HepG2 (cell line): ENCODE measurements around the gene SLC35A2. TPM values are rescaled to one million over a fixed set of nuclear protein-coding genes. Genes with fewer than 3 reads are reported as not detected.
A peak's percentile ranks its signal among the peaks of the same experiment; 100 is the strongest.

Source experiments
- FOXA1 ChIP-seq, 2 experiments: fragments of 450-650 bp in 1 of 2; sonication (generic) in 1 of 2; formaldehyde crosslinking in 1 of 2; IDR thresholded peaks; 2 replicates each; pipeline versions ENCODE4 v1.4.0 to v1.6.1; 2016 to 2020; ENCODE audit warnings: missing genetic modification reagents in 1 of 2
- GLI4 ChIP-seq: sonication (generic); formaldehyde crosslinking; IDR thresholded peaks from 2 replicates; pipeline ENCODE4 v1.5.1; 2020; ENCODE audit warnings: missing genetic modification reagents, mild to moderate bottlenecking, moderate library complexity, borderline replicate concordance
- KAT8 ChIP-seq: IDR thresholded peaks from 2 replicates; pipeline ENCODE4 v1.6.1; 2016; ENCODE audit warnings: missing genetic modification reagents, missing compliant biosample characterization
- MAFF ChIP-seq: IDR thresholded peaks from 2 replicates; pipeline ENCODE4 v1.6.1; 2011; ENCODE audit warnings: low read depth, low read length, improper control_type of control experiment
- NCOA1 ChIP-seq: sonication (generic); formaldehyde crosslinking; IDR thresholded peaks from 2 replicates; pipeline ENCODE4 v1.9.0; 2021; ENCODE audit warnings: missing genetic modification reagents
- PLRG1 ChIP-seq: fragments of 450-650 bp; conservative IDR thresholded peaks from 2 replicates; pipeline ENCODE4 v1.6.1; 2016
- POLR2AphosphoS2 ChIP-seq: IDR thresholded peaks from 2 replicates; pipeline ENCODE4 v1.6.1; 2011; ENCODE audit warnings: low read depth, low read length, improper control_type of control experiment
- SALL2 ChIP-seq: sonication (generic); formaldehyde crosslinking; IDR thresholded peaks from 2 replicates; pipeline ENCODE4 v1.8.1; 2023; ENCODE audit warnings: mild to moderate bottlenecking, missing genetic modification reagents, inconsistent platforms
- SOX13 ChIP-seq, 3 experiments: fragments of 450-650 bp in 1 of 3; sonication (generic) in 1 of 3; formaldehyde crosslinking in 1 of 3; IDR thresholded peaks in 2 of 3; conservative IDR thresholded peaks in 1 of 3; 2 replicates each; pipeline versions ENCODE4 v1.5.0 to v1.6.1; 2016 to 2020; ENCODE audit warnings: antibody characterized with exemption in 1 of 3, mild to moderate bottlenecking in 1 of 3, missing compliant biosample characterization in 1 of 3, missing genetic modification reagents in 1 of 3, moderate library complexity in 1 of 3
- TCF7 ChIP-seq: sonication (generic); IDR thresholded peaks from 2 replicates; pipeline ENCODE4 v1.6.1; 2016; ENCODE audit warnings: antibody characterized with exemption, low read depth
- ZNF225 ChIP-seq: sonication (generic); formaldehyde crosslinking; IDR thresholded peaks from 2 replicates; pipeline ENCODE4 v1.4.0; 2020; ENCODE audit warnings: mild to moderate bottlenecking, missing genetic modification reagents
- ZNF3 ChIP-seq: IDR thresholded peaks from 2 replicates; pipeline ENCODE4 v1.7.0; 2017; ENCODE audit warnings: inconsistent platforms
- ZNF552 ChIP-seq: sonication (generic); formaldehyde crosslinking; IDR thresholded peaks from 2 replicates; pipeline ENCODE4 v1.9.0; 2022; ENCODE audit warnings: missing genetic modification reagents, mild to moderate bottlenecking, borderline replicate concordance
- ZNF7 ChIP-seq: IDR thresholded peaks from 2 replicates; pipeline ENCODE4 v1.6.1; 2016; ENCODE audit warnings: missing biosample characterization, missing genetic modification reagents
- polyA plus RNA-seq, 8 experiments: library from polyadenylated mRNA; depleted of rRNA in 3 of 8; stranded (reverse) in 7 of 8; unstranded in 1 of 8; fragments of >200 nt; fragmentation: Illumina TruSeq in 4 of 8; extraction: Trizol in 4 of 8; gene quantifications; 2 replicates each; pipeline versions ENCODE4 v1.2.1 to v1.2.3, GENCODE V29; 2011 to 2016; ENCODE audit warnings: low read depth in 4 of 8, missing spikeins in 1 of 8, mixed read lengths in 1 of 8; ENCODE audit not compliant: insufficient read depth in 1 of 8
- total RNA-seq, 5 experiments: library from RNA; depleted of rRNA; stranded (reverse); fragments of >200 nt; fragmentation: Illumina TruSeq; extraction: Trizol; gene quantifications; 2 replicates each; pipeline ENCODE4 v1.2.3, GENCODE V29; 2016; ENCODE audit warnings: low read depth in 1 of 5
- TF ChIP-seq, protein P1 (sequence below): sonication (generic); formaldehyde crosslinking; IDR thresholded peaks from 2 replicates; pipeline ENCODE4 v1.5.0; 2020; ENCODE audit warnings: mild to moderate bottlenecking, missing genetic modification reagents
- TF ChIP-seq, protein P2 (sequence below): sonication (generic); formaldehyde crosslinking; IDR thresholded peaks from 2 replicates; pipeline ENCODE4 v1.4.0; 2020; ENCODE audit warnings: missing genetic modification reagents, borderline replicate concordance
- TF ChIP-seq, protein P3 (sequence below): IDR thresholded peaks from 2 replicates; pipeline ENCODE4 v1.6.1; 2016; ENCODE audit warnings: mild to moderate bottlenecking, missing biosample characterization, missing genetic modification reagents
- TF ChIP-seq, protein P4 (sequence below): sonication (generic); formaldehyde crosslinking; IDR thresholded peaks from 2 replicates; pipeline ENCODE4 v1.4.0; 2020; ENCODE audit warnings: missing genetic modification reagents
- TF ChIP-seq, protein P5 (sequence below): sonication (generic); formaldehyde crosslinking; IDR thresholded peaks from 2 replicates; pipeline ENCODE4 v1.4.0; 2020; ENCODE audit warnings: missing genetic modification reagents
- TF ChIP-seq, protein P6 (sequence below): sonication (generic); formaldehyde crosslinking; IDR thresholded peaks from 2 replicates; pipeline ENCODE4 v1.4.0; 2020; ENCODE audit warnings: mild to moderate bottlenecking, missing genetic modification reagents

The SLC35A2 gene
- total and polyA plus RNA-seq, 2 of the 13 experiments (the other 11 are each of a cell fraction or from before 2014, with no cell fraction given): 32.1 to 40.8 TPM

DNA sequence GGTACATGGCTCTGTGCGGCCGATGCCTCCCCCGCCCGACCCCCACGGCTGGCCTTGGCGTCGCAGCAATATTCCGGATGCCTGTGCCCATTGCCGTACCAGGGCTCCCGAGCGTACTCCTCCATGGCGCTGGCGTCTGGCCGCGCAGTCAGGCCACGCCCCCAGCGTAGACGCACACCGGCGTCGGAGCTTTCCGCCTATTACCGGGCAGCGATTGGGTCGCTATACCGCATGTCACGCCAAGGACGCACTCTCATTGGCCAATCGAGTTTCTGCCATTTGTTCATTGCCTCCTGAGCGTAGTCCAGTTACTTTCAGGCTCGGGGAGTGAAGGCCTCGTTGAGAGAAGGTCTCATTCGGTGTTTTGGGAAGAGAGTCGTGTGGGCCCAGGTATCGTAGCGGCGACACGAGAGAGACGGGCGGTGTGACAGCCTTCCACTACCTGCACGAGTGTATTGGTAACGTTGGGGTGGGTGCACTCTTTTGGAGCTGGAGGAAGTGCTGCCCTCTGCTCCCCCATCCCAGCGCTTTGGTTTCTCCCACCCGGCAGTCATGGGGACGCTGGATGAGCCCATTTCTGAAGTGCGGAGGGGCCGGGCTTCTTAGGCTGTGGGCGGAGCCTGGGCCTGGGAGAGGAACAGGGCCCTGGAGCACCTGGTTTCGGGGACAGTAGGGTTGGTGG, 13.7 kb downstream of the SLC35A2 start, which contains the start of the genes PQBP1 and TIMM17B (continued):
- TF ChIP-seq, protein P1, sequence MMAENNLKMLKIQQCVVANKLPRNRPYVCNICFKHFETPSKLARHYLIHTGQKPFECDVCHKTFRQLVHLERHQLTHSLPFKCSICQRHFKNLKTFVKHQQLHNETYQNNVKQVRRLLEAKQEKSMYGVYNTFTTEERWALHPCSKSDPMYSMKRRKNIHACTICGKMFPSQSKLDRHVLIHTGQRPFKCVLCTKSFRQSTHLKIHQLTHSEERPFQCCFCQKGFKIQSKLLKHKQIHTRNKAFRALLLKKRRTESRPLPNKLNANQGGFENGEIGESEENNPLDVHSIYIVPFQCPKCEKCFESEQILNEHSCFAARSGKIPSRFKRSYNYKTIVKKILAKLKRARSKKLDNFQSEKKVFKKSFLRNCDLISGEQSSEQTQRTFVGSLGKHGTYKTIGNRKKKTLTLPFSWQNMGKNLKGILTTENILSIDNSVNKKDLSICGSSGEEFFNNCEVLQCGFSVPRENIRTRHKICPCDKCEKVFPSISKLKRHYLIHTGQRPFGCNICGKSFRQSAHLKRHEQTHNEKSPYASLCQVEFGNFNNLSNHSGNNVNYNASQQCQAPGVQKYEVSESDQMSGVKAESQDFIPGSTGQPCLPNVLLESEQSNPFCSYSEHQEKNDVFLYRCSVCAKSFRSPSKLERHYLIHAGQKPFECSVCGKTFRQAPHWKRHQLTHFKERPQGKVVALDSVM (CRISPR knock-in tag): no peak
- no peak for TF ChIP-seq ZNF552 (CRISPR knock-in tag)
- TF ChIP-seq, protein P2, sequence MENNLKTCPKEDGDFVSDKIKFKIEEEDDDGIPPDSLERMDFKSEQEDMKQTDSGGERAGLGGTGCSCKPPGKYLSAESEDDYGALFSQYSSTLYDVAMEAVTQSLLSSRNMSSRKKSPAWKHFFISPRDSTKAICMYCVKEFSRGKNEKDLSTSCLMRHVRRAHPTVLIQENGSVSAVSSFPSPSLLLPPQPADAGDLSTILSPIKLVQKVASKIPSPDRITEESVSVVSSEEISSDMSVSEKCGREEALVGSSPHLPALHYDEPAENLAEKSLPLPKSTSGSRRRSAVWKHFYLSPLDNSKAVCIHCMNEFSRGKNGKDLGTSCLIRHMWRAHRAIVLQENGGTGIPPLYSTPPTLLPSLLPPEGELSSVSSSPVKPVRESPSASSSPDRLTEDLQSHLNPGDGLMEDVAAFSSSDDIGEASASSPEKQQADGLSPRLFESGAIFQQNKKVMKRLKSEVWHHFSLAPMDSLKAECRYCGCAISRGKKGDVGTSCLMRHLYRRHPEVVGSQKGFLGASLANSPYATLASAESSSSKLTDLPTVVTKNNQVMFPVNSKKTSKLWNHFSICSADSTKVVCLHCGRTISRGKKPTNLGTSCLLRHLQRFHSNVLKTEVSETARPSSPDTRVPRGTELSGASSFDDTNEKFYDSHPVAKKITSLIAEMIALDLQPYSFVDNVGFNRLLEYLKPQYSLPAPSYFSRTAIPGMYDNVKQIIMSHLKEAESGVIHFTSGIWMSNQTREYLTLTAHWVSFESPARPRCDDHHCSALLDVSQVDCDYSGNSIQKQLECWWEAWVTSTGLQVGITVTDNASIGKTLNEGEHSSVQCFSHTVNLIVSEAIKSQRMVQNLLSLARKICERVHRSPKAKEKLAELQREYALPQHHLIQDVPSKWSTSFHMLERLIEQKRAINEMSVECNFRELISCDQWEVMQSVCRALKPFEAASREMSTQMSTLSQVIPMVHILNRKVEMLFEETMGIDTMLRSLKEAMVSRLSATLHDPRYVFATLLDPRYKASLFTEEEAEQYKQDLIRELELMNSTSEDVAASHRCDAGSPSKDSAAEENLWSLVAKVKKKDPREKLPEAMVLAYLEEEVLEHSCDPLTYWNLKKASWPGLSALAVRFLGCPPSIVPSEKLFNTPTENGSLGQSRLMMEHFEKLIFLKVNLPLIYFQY (CRISPR knock-in tag): no peak
- no peak for TF ChIP-seq PLRG1
- no peak for TF ChIP-seq TCF7
- TF ChIP-seq, protein P3, sequence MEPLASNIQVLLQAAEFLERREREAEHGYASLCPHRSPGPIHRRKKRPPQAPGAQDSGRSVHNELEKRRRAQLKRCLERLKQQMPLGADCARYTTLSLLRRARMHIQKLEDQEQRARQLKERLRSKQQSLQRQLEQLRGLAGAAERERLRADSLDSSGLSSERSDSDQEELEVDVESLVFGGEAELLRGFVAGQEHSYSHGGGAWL (CRISPR knock-in tag): no peak
- no peak for TF ChIP-seq ZNF3
- TF ChIP-seq, protein P4, sequence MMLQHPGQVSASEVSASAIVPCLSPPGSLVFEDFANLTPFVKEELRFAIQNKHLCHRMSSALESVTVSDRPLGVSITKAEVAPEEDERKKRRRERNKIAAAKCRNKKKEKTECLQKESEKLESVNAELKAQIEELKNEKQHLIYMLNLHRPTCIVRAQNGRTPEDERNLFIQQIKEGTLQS (CRISPR knock-in tag): no peak
- TF ChIP-seq FOXA1 (IDR thresholded peaks at IDR 0.05): no peak
- no peak for TF ChIP-seq FOXA1 (CRISPR knock-in tag; IDR thresholded peaks at IDR 0.05)
- no peak for TF ChIP-seq NCOA1
- no peak for TF ChIP-seq MAFF
- TF ChIP-seq, protein P5, sequence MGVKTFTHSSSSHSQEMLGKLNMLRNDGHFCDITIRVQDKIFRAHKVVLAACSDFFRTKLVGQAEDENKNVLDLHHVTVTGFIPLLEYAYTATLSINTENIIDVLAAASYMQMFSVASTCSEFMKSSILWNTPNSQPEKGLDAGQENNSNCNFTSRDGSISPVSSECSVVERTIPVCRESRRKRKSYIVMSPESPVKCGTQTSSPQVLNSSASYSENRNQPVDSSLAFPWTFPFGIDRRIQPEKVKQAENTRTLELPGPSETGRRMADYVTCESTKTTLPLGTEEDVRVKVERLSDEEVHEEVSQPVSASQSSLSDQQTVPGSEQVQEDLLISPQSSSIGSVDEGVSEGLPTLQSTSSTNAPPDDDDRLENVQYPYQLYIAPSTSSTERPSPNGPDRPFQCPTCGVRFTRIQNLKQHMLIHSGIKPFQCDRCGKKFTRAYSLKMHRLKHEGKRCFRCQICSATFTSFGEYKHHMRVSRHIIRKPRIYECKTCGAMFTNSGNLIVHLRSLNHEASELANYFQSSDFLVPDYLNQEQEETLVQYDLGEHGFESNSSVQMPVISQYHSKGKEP (CRISPR knock-in tag): no peak
- TF ChIP-seq SALL2: 0 out of 2 replicates have a peak, but pooled peaks have one; percentile 21
- TF ChIP-seq SOX13 (IDR thresholded peaks at IDR 0.05): no peak
- no peak for TF ChIP-seq SOX13 (CRISPR knock-in tag; conservative IDR thresholded peaks at IDR 0.05 in 1 of 2, IDR thresholded peaks at IDR 0.05 in 1 of 2)
- no peak for TF ChIP-seq ZNF225 (CRISPR knock-in tag)
- TF ChIP-seq POLR2AphosphoS2: no peak
- no peak for TF ChIP-seq GLI4 (CRISPR knock-in tag)
- TF ChIP-seq ZNF7 (CRISPR knock-in tag): no peak
- TF ChIP-seq, protein P6, sequence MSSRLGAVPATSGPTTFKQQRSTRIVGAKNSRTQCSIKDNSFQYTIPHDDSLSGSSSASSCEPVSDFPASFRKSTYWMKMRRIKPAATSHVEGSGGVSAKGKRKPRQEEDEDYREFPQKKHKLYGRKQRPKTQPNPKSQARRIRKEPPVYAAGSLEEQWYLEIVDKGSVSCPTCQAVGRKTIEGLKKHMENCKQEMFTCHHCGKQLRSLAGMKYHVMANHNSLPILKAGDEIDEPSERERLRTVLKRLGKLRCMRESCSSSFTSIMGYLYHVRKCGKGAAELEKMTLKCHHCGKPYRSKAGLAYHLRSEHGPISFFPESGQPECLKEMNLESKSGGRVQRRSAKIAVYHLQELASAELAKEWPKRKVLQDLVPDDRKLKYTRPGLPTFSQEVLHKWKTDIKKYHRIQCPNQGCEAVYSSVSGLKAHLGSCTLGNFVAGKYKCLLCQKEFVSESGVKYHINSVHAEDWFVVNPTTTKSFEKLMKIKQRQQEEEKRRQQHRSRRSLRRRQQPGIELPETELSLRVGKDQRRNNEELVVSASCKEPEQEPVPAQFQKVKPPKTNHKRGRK (CRISPR knock-in tag): no peak
- no peak for TF ChIP-seq KAT8 (CRISPR knock-in tag)
